ENCODE results near the gene FLNC.

FLNC gene

GRCh38 chr7:128792471-128793180 is 37.6 kb upstream of the FLNC start:
- H3K18ac ChIP-seq (ENCODE audit: low read length) = no peak overlapping the region
- no peaks in the 10 kb centered on the region for H3K79me2 ChIP-seq (ENCODE audit: control insufficient read depth, insufficient read depth, low read length)
- no peak overlapping the region for H3K27ac ChIP-seq (ENCODE audit: low read depth, low read length)
- H3K23ac ChIP-seq (ENCODE audit: low read length) = no peak overlapping the region
- H3K4me2 ChIP-seq (ENCODE audit: low read length) = no peak overlapping the region
- no peaks in the 10 kb centered on the region for H3K36me3 ChIP-seq (ENCODE audit: control insufficient read depth, insufficient read depth, low read length)
- H3K4ac ChIP-seq (ENCODE audit: low read depth, low read length) = no peak overlapping the region
- no peak overlapping the region for H2BK5ac ChIP-seq (ENCODE audit: low read length)
- no peak overlapping the region for H4K5ac ChIP-seq (ENCODE audit: low read length)
- H3K4me1 ChIP-seq (ENCODE audit: control insufficient read depth, low read depth, low read length) = no peaks in the 10 kb centered on the region
- H3K79me1 ChIP-seq (ENCODE audit: low read length) = no peaks in the 10 kb centered on the region
- H4K8ac ChIP-seq (ENCODE audit: low read depth, low read length) = no peak overlapping the region
- no CpG with 5 or more reads among the region's 10 CpGs for WGBS (ENCODE audit: extremely low coverage, insufficient coverage, low lambda C conversion rate)
- no peaks in the 10 kb centered on the region for H3K27me3 ChIP-seq (ENCODE audit: insufficient read depth, low read length, poor library complexity)
- peak overlapping the region; percentile 11 for H3K9ac ChIP-seq (ENCODE audit: low read length)
- H2BK15ac ChIP-seq (replicated peaks; ENCODE audit: low read depth) = no peak overlapping the region
- no peak for DNase-seq
- H3K56ac ChIP-seq (ENCODE audit: low read length) = peak overlapping the region; percentile 28
- H3K4me3 ChIP-seq (ENCODE audit: low read length) = no peak overlapping the region
- H2AK5ac ChIP-seq (ENCODE audit: low read length) = no peak overlapping the region
- H2BK120ac ChIP-seq (ENCODE audit: low read depth, low read length) = no peak overlapping the region

GRCh38 chr7:128793181-128793547 is 37.0 kb upstream of the FLNC start:
- Histone ChIP-seq H2BK5ac (ENCODE audit: low read length) (no peak overlapping the region), H3K9ac (ENCODE audit: low read length) (no peak overlapping the region), H2BK15ac (replicated peaks; ENCODE audit: low read depth) (no peak overlapping the region), H3K79me2 (ENCODE audit: control insufficient read depth, insufficient read depth, low read length) (no peaks in the 10 kb centered on the region), H4K8ac (ENCODE audit: low read depth, low read length) (no peak overlapping the region), H4K5ac (ENCODE audit: low read length) (no peak overlapping the region), H3K27me3 (ENCODE audit: insufficient read depth, low read length, poor library complexity) (no peaks in the 10 kb centered on the region), H3K4me2 (ENCODE audit: low read length) (no peak overlapping the region), H3K4me3 (ENCODE audit: low read length) (no peak overlapping the region), H2BK120ac (ENCODE audit: low read depth, low read length) (no peak overlapping the region), H3K56ac (ENCODE audit: low read length) (no peak overlapping the region), H3K27ac (ENCODE audit: low read depth, low read length) (no peak overlapping the region), H3K4ac (ENCODE audit: low read depth, low read length) (no peak overlapping the region), H3K79me1 (ENCODE audit: low read length) (no peaks in the 10 kb centered on the region), H2AK5ac (ENCODE audit: low read length) (no peak overlapping the region), H3K18ac (ENCODE audit: low read length) (no peak overlapping the region), H3K36me3 (ENCODE audit: control insufficient read depth, insufficient read depth, low read length) (no peaks in the 10 kb centered on the region), H3K4me1 (ENCODE audit: control insufficient read depth, low read depth, low read length) (no peaks in the 10 kb centered on the region), H3K23ac (ENCODE audit: low read length) (no peak overlapping the region)
- WGBS (ENCODE audit: extremely low coverage, insufficient coverage, low lambda C conversion rate) = no CpG with 5 or more reads among the region's 5 CpGs
- DNase-seq = no peak

GRCh38 chr7:128794020-128794419 is 36.2 kb upstream of the FLNC start:
- H3K27ac ChIP-seq (ENCODE audit: low read depth, low read length) = no peak overlapping the region
- no CpG with 5 or more reads among the region's 3 CpGs for WGBS (ENCODE audit: extremely low coverage, insufficient coverage, low lambda C conversion rate)

GRCh38 chr7:128794436-128794835 is 35.8 kb upstream of the FLNC start:
- Histone ChIP-seq H3K18ac (ENCODE audit: low read length) (no peak overlapping the region), H3K23ac (ENCODE audit: low read length) (no peak overlapping the region), H4K5ac (ENCODE audit: low read length) (no peak overlapping the region), H3K56ac (ENCODE audit: low read length) (no peak overlapping the region), H3K79me1 (ENCODE audit: low read length) (no peaks in the 10 kb centered on the region), H2BK15ac (replicated peaks; ENCODE audit: low read depth) (no peak overlapping the region), H3K4me3 (ENCODE audit: low read length) (no peak overlapping the region), H3K4me2 (ENCODE audit: low read length) (no peak overlapping the region), H3K36me3 (ENCODE audit: control insufficient read depth, insufficient read depth, low read length) (no peaks in the 10 kb centered on the region), H3K79me2 (ENCODE audit: control insufficient read depth, insufficient read depth, low read length) (no peaks in the 10 kb centered on the region), H2BK5ac (ENCODE audit: low read length) (no peak overlapping the region), H2BK120ac (ENCODE audit: low read depth, low read length) (no peak overlapping the region), H4K8ac (ENCODE audit: low read depth, low read length) (no peak overlapping the region), H3K4ac (ENCODE audit: low read depth, low read length) (no peak overlapping the region), H3K9ac (ENCODE audit: low read length) (no peak overlapping the region), H3K4me1 (ENCODE audit: control insufficient read depth, low read depth, low read length) (no peaks in the 10 kb centered on the region), H3K27me3 (ENCODE audit: insufficient read depth, low read length, poor library complexity) (no peaks in the 10 kb centered on the region), H2AK5ac (ENCODE audit: low read length) (no peak overlapping the region), H3K27ac (ENCODE audit: low read depth, low read length) (no peak overlapping the region)
- DNase-seq = no peak
- no CpG with 5 or more reads among the region's 8 CpGs for WGBS (ENCODE audit: extremely low coverage, insufficient coverage, low lambda C conversion rate)

More at GRCh38 chr7:128794020-128794419, 36.2 kb upstream of the FLNC start:
- Histone ChIP-seq H3K56ac (ENCODE audit: low read length) (no peak overlapping the region), H4K8ac (ENCODE audit: low read depth, low read length) (no peak overlapping the region), H3K9ac (ENCODE audit: low read length) (no peak overlapping the region), H3K4me1 (ENCODE audit: control insufficient read depth, low read depth, low read length) (no peaks in the 10 kb centered on the region), H4K5ac (ENCODE audit: low read length) (no peak overlapping the region), H3K18ac (ENCODE audit: low read length) (no peak overlapping the region), H3K79me2 (ENCODE audit: control insufficient read depth, insufficient read depth, low read length) (no peaks in the 10 kb centered on the region), H3K4me2 (ENCODE audit: low read length) (no peak overlapping the region), H3K23ac (ENCODE audit: low read length) (no peak overlapping the region), H2AK5ac (ENCODE audit: low read length) (no peak overlapping the region), H2BK5ac (ENCODE audit: low read length) (no peak overlapping the region), H3K4me3 (ENCODE audit: low read length) (no peak overlapping the region), H2BK15ac (replicated peaks; ENCODE audit: low read depth) (no peak overlapping the region), H3K4ac (ENCODE audit: low read depth, low read length) (no peak overlapping the region), H3K27me3 (ENCODE audit: insufficient read depth, low read length, poor library complexity) (no peaks in the 10 kb centered on the region), H3K79me1 (ENCODE audit: low read length) (no peaks in the 10 kb centered on the region), H2BK120ac (ENCODE audit: low read depth, low read length) (no peak overlapping the region), H3K36me3 (ENCODE audit: control insufficient read depth, insufficient read depth, low read length) (no peaks in the 10 kb centered on the region)
- peak; percentile 29 for DNase-seq

- no peaks in the 10 kb centered on the region for H3K36me3 ChIP-seq (ENCODE audit: control insufficient read depth, insufficient read depth, low read length)
- no peak overlapping the region for H4K5ac ChIP-seq (ENCODE audit: low read length)
- H3K56ac ChIP-seq (ENCODE audit: low read length) = no peak overlapping the region
- no peak overlapping the region for H3K4ac ChIP-seq (ENCODE audit: low read depth, low read length)
- no peaks in the 10 kb centered on the region for H3K27me3 ChIP-seq (ENCODE audit: insufficient read depth, low read length, poor library complexity)
- H2AK5ac ChIP-seq (ENCODE audit: low read length) = no peak overlapping the region
- no peak overlapping the region for H3K9ac ChIP-seq (ENCODE audit: low read length)
- H3K23ac ChIP-seq (ENCODE audit: low read length) = no peak overlapping the region
- H3K4me2 ChIP-seq (ENCODE audit: low read length) = no peak overlapping the region
- no peak overlapping the region for H2BK5ac ChIP-seq (ENCODE audit: low read length)
- no peaks in the 10 kb centered on the region for H3K4me1 ChIP-seq (ENCODE audit: control insufficient read depth, low read depth, low read length)
- no peak overlapping the region for H3K4me3 ChIP-seq (ENCODE audit: low read length)
- no peak overlapping the region for H3K27ac ChIP-seq (ENCODE audit: low read depth, low read length)
- no peaks in the 10 kb centered on the region for H3K79me2 ChIP-seq (ENCODE audit: control insufficient read depth, insufficient read depth, low read length)
- no peak overlapping the region for H2BK120ac ChIP-seq (ENCODE audit: low read depth, low read length)
- H3K18ac ChIP-seq (ENCODE audit: low read length) = no peak overlapping the region
- no peak overlapping the region for H4K8ac ChIP-seq (ENCODE audit: low read depth, low read length)
- no peak overlapping the region for H2BK15ac ChIP-seq (replicated peaks; ENCODE audit: low read depth)
- no peak for DNase-seq
- no CpG with 5 or more reads among the region's 4 CpGs for WGBS (ENCODE audit: extremely low coverage, insufficient coverage, low lambda C conversion rate)
- no peaks in the 10 kb centered on the region for H3K79me1 ChIP-seq (ENCODE audit: low read length)
Observed at GRCh38 chr7:128795129-128795528, 35.1 kb upstream of the FLNC start.

GRCh38 chr7:128796327-128796726 is 33.9 kb upstream of the FLNC start:
- no peak overlapping the region for H3K27ac ChIP-seq (ENCODE audit: low read depth, low read length)
- no peak overlapping the region for H4K8ac ChIP-seq (ENCODE audit: low read depth, low read length)
- no peak overlapping the region for H2AK5ac ChIP-seq (ENCODE audit: low read length)
- H3K36me3 ChIP-seq (ENCODE audit: control insufficient read depth, insufficient read depth, low read length) = no peaks in the 10 kb centered on the region
- H3K56ac ChIP-seq (ENCODE audit: low read length) = no peak overlapping the region
- H3K4me3 ChIP-seq (ENCODE audit: low read length) = no peak overlapping the region
- H3K27me3 ChIP-seq (ENCODE audit: insufficient read depth, low read length, poor library complexity) = no peaks in the 10 kb centered on the region
- no peak overlapping the region for H3K4ac ChIP-seq (ENCODE audit: low read depth, low read length)
- no peak for DNase-seq
- H4K5ac ChIP-seq (ENCODE audit: low read length) = no peak overlapping the region
- no peak overlapping the region for H2BK15ac ChIP-seq (replicated peaks; ENCODE audit: low read depth)
- no CpG with 5 or more reads among the region's 5 CpGs for WGBS (ENCODE audit: extremely low coverage, insufficient coverage, low lambda C conversion rate)
- H3K4me1 ChIP-seq (ENCODE audit: control insufficient read depth, low read depth, low read length) = no peaks in the 10 kb centered on the region
- H3K79me2 ChIP-seq (ENCODE audit: control insufficient read depth, insufficient read depth, low read length) = no peaks in the 10 kb centered on the region
- H2BK5ac ChIP-seq (ENCODE audit: low read length) = no peak overlapping the region
- no peak overlapping the region for H3K23ac ChIP-seq (ENCODE audit: low read length)
- no peak overlapping the region for H3K9ac ChIP-seq (ENCODE audit: low read length)
- H3K4me2 ChIP-seq (ENCODE audit: low read length) = no peak overlapping the region
- no peak overlapping the region for H2BK120ac ChIP-seq (ENCODE audit: low read depth, low read length)
- no peaks in the 10 kb centered on the region for H3K79me1 ChIP-seq (ENCODE audit: low read length)
- no peak overlapping the region for H3K18ac ChIP-seq (ENCODE audit: low read length)

Data from mesendoderm (in vitro differentiated cells).